GM10266 (cell line): ENCODE results near the gene HARBI1.
A peak's percentile ranks its signal among the peaks of the same experiment; 100 is the strongest.

ENCODE experiments used
- DNase-seq: peaks from one replicate; pipeline ENCODE4 v3.0.0; 2012; ENCODE audit errors: extremely low spot score
- CTCF ChIP-seq: IDR thresholded peaks from 2 replicates; pipeline ENCODE4 v1.5.1; 2012; ENCODE audit warnings: mild to moderate bottlenecking, low read depth; ENCODE audit not compliant: control insufficient read depth, insufficient read depth; ENCODE audit errors: missing control alignments

HARBI1 gene

GRCh38 chr11:46597155-46597554 lies 19.9 kb downstream of the HARBI1 start:
- TF ChIP-seq CTCF: no peak
- no peak for DNase-seq

GRCh38 chr11:46594785-46595184 lies 22.2 kb downstream of the HARBI1 start:
- DNase-seq: no peak
- TF ChIP-seq CTCF: no peak

- no peak for DNase-seq
- TF ChIP-seq CTCF: no peak
These were observed 22.7 kb downstream of the HARBI1 start for GRCh38 chr11:46594374-46594700.

- peak; percentile 83 for DNase-seq
- no peak for TF ChIP-seq CTCF
These were observed 23.3 kb downstream of the HARBI1 start, which contains the start of gene AMBRA1 for GRCh38 chr11:46593550-46594373. TSS of gene AMBRA1 (minus strand) at chr11:46594023. CDS start at chr11:46548380, 45,643 bp downstream.

GRCh38 chr11:46590740-46591605 lies 26.1 kb downstream of the HARBI1 start:
- no peak for TF ChIP-seq CTCF

GRCh38 chr11:46588915-46589314 lies 28.1 kb downstream of the HARBI1 start:
- TF ChIP-seq CTCF: no peak
- no peak for DNase-seq

More at GRCh38 chr11:46590740-46591605, 26.1 kb downstream of the HARBI1 start:
- DNase-seq: no peak
